Ascending aorta (tissue), 2 donors: ENCODE measurements around the gene CCDC97. TPM values are rescaled to one million over a fixed set of nuclear protein-coding genes. Genes with fewer than 3 reads are reported as not detected.
"Not testable (repeated sequence)": the region's sequence is repeated elsewhere in the genome, so short reads cannot be mapped to it uniquely, and the experiment has no call there.

ENCODE experiments used
- DNase-seq, 2 donors: peaks; one replicate each; pipeline ENCODE4 v3.0.0-alpha.2; 2019; ENCODE audit warnings: low spot score in 2 of 2
- H3K27ac ChIP-seq, 2 donors: fragments of 200-600 bp; sonication (generic); one replicate each; pipeline ENCODE4 v1.5.1; 2016 to 2017; ENCODE audit warnings: mild to moderate bottlenecking in 1 of 2
- H3K27me3 ChIP-seq: fragments of 200-600 bp; sonication (generic); one replicate; pipeline ENCODE4 v1.5.1; 2017
- H3K36me3 ChIP-seq, 2 donors: fragments of 200-600 bp; sonication (generic); one replicate each; pipeline ENCODE4 v1.5.1; 2016
- H3K4me1 ChIP-seq, 2 donors: fragments of 200-600 bp; sonication (generic); one replicate each; pipeline ENCODE4 v1.5.1; 2016 to 2017; ENCODE audit warnings: mild to moderate bottlenecking in 1 of 2
- H3K4me3 ChIP-seq, 2 donors: fragments of 200-600 bp; sonication (generic); one replicate each; pipeline ENCODE4 v1.5.1; 2016 to 2017; ENCODE audit warnings: mild to moderate bottlenecking in 1 of 2
- H3K9me3 ChIP-seq, 2 donors: fragments of 200-600 bp; sonication (generic); one replicate each; pipeline ENCODE4 v1.5.1; 2016
- CTCF ChIP-seq, 3 experiments: fragments of 200-600 bp in 2 of 3; fragments of 450-650 bp in 1 of 3; sonication (generic) in 2 of 3; IDR thresholded peaks; one replicate each; pipeline ENCODE4 v1.5.1; 2016 to 2019; ENCODE audit warnings: antibody characterized with exemption in 3 of 3, mild to moderate bottlenecking in 1 of 3, moderate library complexity in 1 of 3
- intact Hi-C: fragments of 100-400 bp; cut with DNase I; formaldehyde crosslinking; loops from one replicate; pipeline ENCODE4 v1.15.1; 2023
- total RNA-seq: library from RNA; depleted of rRNA; stranded (reverse); fragments of >200 nt; gene quantifications from one replicate; pipeline ENCODE4 v1.1.0, GENCODE V29; 2016

The CCDC97 gene
- total RNA-seq, 1 donor from 2014 or later: 18.4 TPM

- H3K27me3 ChIP-seq: no peaks in the 10 kb centered on the region
- H3K27ac ChIP-seq: no peak overlapping the region
Measured at GRCh38 chr19:41334793-41335192, 24.8 kb downstream of the CCDC97 start.

GRCh38 chr19:41335467-41335866 is 25.5 kb downstream of the CCDC97 start:
- no peaks in the 10 kb centered on the region for H3K4me1 ChIP-seq
- no peak for TF ChIP-seq CTCF (IDR thresholded peaks at IDR 0.05)
- H3K36me3 ChIP-seq: peaks cover 40 to 65% of the 10 kb centered on the region in 2 donors
- intact Hi-C loops: no loop called here
- no peak for DNase-seq
- no peaks in the 10 kb centered on the region for H3K27me3 ChIP-seq
- no peak overlapping the region for H3K4me3 ChIP-seq
- no peaks in the 10 kb centered on the region for H3K9me3 ChIP-seq
- no peak overlapping the region for H3K27ac ChIP-seq

More at GRCh38 chr19:41334793-41335192, 24.8 kb downstream of the CCDC97 start:
- no peaks in the 10 kb centered on the region for H3K4me1 ChIP-seq
- intact Hi-C loops: no loop called here
- no peak for DNase-seq
- H3K36me3 ChIP-seq: peaks cover 39 to 68% of the 10 kb centered on the region in 2 donors
- no peaks in the 10 kb centered on the region for H3K9me3 ChIP-seq
- no peak for TF ChIP-seq CTCF (IDR thresholded peaks at IDR 0.05)
- no peak overlapping the region for H3K4me3 ChIP-seq

GRCh38 chr19:41339936-41340335 is 30.0 kb downstream of the CCDC97 start:
- Histone ChIP-seq H3K36me3 (peaks cover 57 to 83% of the 10 kb centered on the region in 2 donors), H3K4me3 (no peak overlapping the region), H3K27me3 (no peaks in the 10 kb centered on the region), H3K4me1 (no peaks in the 10 kb centered on the region), H3K9me3 (no peaks in the 10 kb centered on the region), H3K27ac (no peak overlapping the region)
- no peak for TF ChIP-seq CTCF (IDR thresholded peaks at IDR 0.05)
- no peak for DNase-seq
- intact Hi-C loops: no loop called here

- H3K4me1 ChIP-seq: no peaks in the 10 kb centered on the region
- no peak for TF ChIP-seq CTCF (IDR thresholded peaks at IDR 0.05)
- no peaks in the 10 kb centered on the region for H3K27me3 ChIP-seq
- H3K9me3 ChIP-seq: no peaks in the 10 kb centered on the region
- DNase-seq: no peak
- no peak overlapping the region for H3K4me3 ChIP-seq
- no peak overlapping the region for H3K27ac ChIP-seq
- intact Hi-C loops: no loop called here
- peaks cover 58 to 85% of the 10 kb centered on the region in 2 donors for H3K36me3 ChIP-seq
Measured at GRCh38 chr19:41341669-41342490, 31.9 kb downstream of the CCDC97 start.

- Histone ChIP-seq H3K4me1 (no peaks in the 10 kb centered on the region), H3K36me3 (peaks cover 53 to 80% of the 10 kb centered on the region in 2 donors), H3K4me3 (no peak overlapping the region), H3K27me3 (no peaks in the 10 kb centered on the region), H3K27ac (no peak overlapping the region), H3K9me3 (no peaks in the 10 kb centered on the region)
- intact Hi-C loops: no loop called here
- TF ChIP-seq CTCF (IDR thresholded peaks at IDR 0.05): no peak
- DNase-seq: no peak
Measured at GRCh38 chr19:41344162-41344561, 34.2 kb downstream of the CCDC97 start.

- H3K27ac ChIP-seq, intact Hi-C loops, H3K27me3 ChIP-seq, DNase-seq, H3K4me1 ChIP-seq, H3K4me3 ChIP-seq, H3K9me3 ChIP-seq: not testable (repeated sequence)
- H3K36me3 ChIP-seq: peaks cover 42 to 59% of the 10 kb centered on the region in 2 donors
Measured at GRCh38 chr19:41346916-41347315, 36.9 kb downstream of the CCDC97 start.
